Kidney tubule cell (primary cell): Measurements from ENCODE around the gene POLG.

Experiments
- DNase-seq: peaks from one replicate; pipeline ENCODE4 v3.0.0-alpha.2; 2018; ENCODE audit warnings: low spot score

The POLG gene

DNA sequence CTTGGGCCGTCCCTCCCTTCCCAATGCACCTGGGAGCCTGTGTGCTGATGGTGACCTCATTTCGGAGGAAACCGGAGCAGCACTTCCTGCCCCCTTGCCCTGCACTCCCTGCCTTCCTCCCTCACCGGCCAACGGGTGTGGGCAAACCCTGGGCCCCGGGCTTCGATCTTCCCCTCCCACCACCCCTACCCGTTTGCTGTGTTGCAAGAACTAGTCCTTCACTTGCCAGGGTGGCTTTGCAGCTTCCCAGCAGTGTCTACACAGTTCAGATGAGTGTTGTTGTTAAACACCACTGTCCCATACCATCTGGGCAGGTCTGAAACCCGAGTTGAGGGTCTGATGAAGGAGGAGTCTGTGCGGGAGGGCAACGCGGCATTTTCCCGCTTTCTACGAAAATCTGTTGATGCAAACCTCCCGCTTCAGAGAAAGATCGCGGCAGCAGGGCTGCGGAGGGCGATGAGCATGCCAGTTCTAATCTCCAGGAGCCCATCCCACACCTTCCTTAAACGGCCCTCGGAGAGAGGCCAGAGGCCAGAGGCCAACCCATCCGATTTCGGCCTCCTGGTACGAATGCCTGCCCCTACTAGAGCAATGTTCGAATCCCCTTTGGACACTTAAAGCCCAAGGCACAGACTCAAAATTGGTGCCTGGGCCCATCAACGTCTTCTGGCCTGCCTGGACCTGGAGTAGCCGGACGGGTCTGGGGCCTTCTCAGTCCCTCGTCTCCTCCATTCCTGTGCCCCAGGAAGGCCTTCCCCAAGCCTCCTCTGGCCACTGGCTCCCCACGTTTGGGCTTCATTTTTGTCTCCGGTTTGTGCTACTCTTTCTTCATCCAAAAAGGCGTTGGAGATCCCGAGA, 35.7 kb upstream of the POLG start:
- DNase-seq: peak; percentile 22

DNA sequence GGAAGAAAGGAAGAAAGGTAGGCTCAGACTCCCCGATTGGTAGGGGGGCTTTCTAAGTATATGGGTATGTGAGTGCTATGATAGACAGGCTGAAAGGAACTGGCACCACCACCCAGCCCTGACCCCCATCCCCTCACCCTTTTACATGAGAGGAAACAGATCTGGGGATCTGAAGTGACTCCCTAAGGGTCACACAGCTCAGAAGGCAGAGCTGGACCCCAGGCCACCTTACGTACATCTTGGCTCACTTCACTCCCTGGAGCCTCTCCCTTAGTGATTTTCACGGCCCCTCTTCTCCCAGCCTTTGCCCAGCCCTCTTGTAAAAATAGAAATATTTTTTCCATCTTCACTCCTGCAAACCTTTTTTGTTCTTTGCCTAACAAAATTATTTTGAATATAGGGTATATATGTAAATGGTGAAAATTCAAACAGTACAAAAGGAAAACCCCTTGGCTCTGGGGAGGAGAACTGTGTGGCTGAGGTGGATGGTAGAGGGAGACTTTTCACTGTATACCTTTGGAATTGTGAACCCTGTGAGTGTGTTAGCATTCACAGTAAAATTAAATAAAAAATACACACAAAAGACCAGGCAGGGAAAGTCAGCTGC, 34.8 kb upstream of the POLG start:
- DNase-seq: no peak

DNA sequence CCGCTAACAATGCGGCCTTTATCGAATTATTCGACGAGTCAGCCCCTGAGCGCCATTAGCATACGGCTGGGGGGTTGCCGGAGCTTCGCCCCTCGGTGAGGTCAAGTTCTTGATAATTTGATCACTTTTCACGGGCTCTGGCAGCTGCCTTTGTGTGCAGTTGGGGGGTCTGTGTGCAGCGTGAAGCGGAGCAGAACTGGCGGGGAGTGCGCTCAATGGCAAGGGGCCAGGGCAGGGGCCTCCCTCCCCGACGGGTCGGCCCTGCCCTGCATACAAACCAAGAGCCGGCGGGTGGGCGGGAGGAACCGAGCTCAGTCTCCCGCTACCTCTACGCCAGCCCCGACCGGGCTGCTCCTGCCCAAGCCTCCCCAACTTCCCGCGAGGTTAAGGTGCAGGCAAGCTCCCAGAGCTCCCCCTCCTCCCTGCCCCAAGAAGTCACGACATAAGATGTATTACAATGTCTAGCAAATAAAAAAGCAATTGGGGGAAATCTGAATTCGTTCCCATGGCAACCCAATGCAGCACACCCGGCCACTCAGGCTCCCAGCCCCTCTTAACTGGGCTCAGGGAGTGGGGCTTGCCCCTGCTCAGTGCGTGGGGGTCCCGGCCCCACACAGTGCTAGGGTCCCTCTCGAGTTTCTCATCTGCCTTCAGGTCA, 34.1 kb upstream of the POLG start:
- DNase-seq: no peak

- peak; percentile 31 for DNase-seq
These were observed 33.1 kb upstream of the POLG start for GRCh38 chr15:89367485-89368451.

DNA sequence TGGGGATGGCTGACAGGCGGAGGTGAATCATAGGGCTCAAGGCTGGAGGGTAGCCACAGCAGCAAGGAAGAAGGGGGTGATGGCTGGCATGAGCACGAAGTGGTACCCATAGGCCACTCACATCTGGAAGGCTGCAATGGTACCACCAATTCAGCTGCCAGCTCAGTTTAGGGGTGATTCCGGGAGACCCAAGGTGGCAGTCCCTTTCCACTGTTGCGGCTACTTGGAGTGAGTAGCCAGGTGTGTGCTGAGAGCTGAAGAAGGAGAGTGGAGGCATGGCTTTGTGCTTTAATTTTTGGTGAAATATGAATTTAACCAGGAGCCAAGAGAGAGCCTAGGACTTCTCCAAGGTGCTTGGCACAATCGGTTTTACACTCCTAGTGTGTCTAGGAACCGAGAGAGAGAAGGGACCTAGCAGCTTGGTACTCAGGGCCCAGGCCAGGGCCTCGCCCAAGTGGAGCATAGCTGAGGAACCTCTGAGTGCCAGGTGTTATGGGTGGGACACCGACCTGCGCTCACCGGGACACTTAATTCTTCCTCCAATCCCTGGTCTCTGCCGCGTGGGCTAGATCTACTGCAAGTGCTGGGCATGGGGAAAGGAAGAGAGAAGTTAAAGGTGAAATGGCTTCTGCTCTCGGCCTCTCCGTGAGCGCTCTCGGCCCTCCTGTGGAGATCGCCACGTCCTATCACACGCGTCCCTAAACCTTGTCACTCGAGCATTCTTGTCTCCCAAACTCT, 32.2 kb upstream of the POLG start:
- no peak for DNase-seq

DNA sequence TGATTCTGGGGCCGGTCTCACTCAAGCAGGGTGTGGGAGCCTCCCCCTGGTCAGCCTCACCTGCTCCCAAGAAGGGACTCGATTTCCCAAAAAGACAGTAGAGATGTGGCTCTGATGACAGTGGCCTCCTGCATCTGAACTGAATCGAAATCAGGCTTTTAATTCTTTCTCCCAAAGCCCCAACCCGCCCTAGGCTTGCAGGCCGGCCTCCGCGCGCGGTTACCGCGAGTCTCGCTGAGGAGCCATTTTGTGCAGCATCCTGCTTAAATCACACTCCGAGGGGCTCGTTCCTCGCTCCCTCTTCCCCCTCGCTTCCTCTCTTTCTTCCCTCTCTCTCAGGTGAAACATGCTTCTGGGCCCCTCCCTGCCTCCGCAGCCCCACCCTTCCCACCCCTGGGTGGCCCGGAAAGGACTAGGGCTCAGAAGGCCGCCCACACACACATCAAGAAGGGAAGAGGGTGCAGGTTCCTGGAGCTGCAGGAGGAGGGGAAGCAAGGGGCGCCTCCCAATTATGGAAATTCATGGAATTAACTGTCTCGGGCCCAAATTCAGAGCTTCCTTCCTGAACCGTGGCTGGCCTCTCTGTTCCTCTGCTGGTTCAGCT, 30.9 kb upstream of the POLG start:
- DNase-seq: no peak

DNA sequence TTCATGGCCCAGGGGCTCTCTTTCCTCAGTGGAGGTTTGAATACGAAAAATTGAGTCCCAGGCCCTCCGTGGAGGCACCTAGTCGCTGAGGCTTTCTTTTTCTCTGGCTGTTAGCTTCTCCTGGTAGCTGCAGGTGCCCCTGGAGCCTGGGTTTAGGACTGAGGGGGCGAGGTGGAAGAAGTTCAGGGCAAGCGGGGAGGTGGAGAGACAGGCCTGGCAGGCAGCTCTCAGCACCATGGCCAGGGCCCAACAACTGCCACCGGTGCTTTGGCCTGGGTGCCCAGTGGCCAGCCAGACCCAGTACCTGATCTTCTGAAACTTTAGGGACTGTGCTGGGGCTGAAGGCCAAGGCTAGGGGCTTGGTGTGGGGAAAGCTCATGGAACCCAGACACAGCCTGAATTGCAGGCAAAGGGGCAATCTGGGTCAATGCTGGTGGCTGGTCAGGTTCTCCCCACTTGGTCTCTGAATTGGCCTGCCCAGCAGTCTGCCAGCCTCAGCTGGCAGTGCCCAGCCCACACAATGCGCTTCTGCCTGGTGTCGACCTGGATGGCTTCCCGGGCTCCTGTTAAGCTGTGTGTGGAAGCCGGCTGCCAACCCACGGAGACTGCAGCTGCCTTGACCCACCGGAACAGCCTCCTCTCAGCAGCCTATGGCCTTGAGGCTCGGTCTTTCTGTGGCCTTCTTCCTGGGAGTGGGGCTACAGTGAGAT, 30.3 kb upstream of the POLG start:
- DNase-seq: no peak

- DNase-seq: no peak
These were observed 29.7 kb upstream of the POLG start for GRCh38 chr15:89364341-89364740.

DNA sequence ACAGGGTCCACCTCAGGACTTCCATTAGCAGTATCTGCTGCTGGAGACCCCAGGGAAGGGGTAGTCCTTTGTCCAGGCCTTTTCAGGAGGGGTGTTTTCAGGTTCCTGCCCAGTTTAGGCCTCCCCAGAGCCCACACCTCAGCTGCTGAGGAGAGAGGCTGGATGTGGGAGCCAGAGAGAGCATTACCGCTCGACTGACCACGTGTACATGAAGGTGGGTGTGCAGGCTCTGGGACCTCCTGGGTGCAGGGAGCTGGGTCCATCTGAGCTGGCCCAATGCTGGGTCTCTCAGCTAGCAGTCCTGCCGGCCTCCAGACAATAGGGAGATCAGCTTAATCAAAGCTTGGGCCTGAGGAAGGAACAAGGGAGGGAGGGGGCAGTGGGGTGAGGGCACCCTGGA, 29.1 kb upstream of the POLG start:
- no peak for DNase-seq

DNA sequence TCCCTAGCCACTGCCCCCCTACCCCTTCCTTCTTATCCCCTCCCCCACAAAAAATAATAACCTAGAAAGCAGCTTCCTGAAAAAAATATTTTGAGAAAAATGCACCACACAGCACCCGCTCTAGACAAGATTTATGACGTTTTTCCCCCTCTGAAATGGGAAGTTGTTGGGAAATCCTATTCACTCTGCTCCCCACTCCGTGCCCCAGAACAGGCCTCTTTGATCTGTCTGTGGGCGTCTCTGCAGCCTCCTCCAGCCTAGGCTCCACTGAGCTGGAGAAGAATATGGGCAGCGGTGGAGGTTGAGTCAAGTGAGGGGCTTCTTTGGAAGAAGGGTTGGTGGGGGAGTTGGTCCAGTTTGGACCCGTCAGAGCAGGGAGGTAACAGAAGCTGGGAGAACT, 28.5 kb upstream of the POLG start:
- no peak for DNase-seq

- DNase-seq: no peak
These were observed 27.8 kb upstream of the POLG start for GRCh38 chr15:89362203-89363101.

DNA sequence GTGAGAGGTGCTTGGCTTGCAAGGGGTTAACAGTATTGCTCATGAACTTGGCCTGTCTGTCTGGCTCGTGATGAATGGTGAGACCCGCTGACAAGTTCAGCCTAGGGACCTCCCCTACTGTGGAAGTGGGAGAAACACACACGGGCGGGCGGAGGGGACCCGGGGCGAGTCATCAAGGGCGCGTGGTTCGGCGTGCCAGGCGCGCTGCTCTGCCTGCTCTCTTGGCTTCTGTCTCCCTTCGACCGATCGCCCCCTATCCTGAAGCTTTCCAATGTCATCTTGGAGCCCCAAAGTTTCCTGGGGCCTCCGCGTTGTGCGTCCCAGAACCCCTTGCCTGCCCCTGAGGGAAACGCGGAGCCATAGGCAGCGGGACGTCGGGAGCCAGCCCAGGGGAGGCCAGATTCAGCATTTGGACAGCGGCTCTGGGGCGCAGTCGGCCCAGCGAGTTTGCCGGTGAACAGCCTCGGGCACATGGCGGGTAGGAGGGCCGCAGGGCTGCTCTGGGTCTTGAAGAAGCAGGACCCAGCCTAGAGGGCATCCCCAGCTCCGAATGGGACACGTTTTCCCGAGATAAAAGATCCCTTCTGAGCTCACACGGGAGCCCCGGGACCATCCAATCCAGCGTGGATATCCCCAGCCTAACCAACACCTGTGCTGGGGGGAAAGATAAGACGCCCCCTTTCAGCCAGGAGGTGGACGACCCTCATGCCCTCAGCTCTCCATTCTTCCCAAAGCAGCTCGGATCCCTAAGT, 27.0 kb upstream of the POLG start:
- DNase-seq: peak; percentile 63

- DNase-seq: no peak
These were observed 25.8 kb upstream of the POLG start for GRCh38 chr15:89360294-89360971.

- DNase-seq: no peak
These were observed 25.1 kb upstream of the POLG start for GRCh38 chr15:89359471-89360293.

DNA sequence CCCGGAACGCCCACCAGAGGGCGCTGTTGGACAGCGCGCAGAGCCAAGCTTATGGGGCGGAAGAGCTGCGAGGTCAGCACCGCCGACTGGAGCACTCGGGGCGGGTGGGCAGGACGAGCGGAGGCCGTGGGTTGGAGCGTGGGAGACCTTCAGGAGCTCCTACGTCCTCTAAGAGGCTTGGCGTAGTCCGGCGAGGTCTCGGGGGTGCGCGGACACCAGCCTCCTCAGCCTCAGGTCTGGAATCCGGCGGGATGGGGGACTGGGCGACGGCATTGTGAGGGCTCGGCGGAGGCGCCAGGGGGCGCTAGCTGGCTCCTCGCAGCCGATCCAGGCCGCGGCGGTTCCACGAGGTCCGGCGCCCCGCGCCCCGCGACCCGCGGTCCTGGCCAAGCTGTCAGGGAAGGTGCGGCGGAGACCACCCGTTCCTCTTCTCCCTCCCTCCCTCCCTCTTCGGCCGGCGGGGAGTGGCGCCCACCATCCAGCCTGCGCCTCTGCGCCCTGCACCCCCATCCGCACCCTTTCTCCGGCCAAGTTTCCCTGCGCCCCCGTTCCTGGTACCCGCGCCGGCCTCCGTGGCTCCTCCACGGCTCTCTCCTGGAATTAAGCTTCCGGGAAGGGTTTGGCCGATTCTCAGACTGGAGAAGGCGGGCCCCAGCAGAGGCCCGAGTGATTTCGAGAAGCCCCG, 24.3 kb upstream of the POLG start:
- peak; percentile 73 for DNase-seq

DNA sequence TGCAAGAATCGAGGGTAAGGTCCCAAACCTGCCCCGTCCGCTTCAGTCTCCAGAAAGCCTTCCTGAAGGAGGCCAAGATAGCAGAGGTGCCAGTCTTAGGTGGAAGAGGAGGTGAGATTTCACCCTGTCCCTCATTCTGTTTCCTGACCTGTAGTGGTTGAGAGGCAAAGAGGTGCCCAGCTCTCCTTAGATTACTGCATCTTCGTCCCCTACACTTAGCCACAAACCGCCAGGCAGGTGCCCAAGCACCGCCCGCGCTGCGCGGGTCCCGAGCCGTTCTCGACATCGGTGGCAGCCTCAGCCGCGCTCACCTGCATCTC, 23.8 kb upstream of the POLG start:
- DNase-seq: no peak
